Metanephros (tissue), 1 donor: ENCODE results near the gene PPP4R3C. TPM values are rescaled to one million over a fixed set of nuclear protein-coding genes. Genes with fewer than 3 reads are reported as not detected.

Source experiments
- total RNA-seq: library from RNA; depleted of rRNA; stranded (reverse); fragments of >200 nt; gene quantifications from one replicate; pipeline ENCODE4 v1.2.3, GENCODE V29; 2014

PPP4R3C gene
- total RNA-seq: not detected

DNA sequence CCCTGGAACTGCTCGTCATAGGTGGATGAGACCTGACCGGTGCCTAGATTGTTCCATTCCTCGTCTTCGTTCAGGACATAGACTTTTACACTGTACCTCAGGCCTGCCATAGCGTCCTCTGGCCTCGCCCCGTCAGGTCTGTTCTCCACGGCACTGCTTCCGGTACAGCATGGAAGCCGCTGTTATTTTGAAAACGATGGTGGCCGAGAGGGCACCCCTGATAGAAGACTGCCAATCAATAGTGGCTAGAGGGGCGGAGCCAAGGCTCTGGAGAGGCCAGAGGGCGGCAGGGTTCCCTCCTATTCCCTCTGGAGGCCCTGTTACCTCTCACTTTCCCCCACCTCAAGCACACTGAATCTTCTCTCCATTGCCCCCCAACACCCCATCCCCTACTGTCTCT, at the start of gene PPP4R3C:
TSS of gene PPP4R3C (minus strand) at position 155 of the 400 bp plus-strand sequence. CDS start at position 110, 45 bp downstream.

Other genes with a start within 250 kb of the PPP4R3C start
- gene DCAF8L2, start 127.0 kb upstream of the PPP4R3C start, total RNA-seq: not detected